ENCODE measurements around the gene CCDC71. TPM values are rescaled to one million over a fixed set of nuclear protein-coding genes. Genes with fewer than 3 reads are reported as not detected.

Gene CCDC71
- total RNA-seq, 4 donors from 2014 or later, result 35.2 to 63.7 (median 58.5) TPM

GRCh38 chr3:49182682-49183081 lies 16.6 kb upstream of the CCDC71 start:
- TF ChIP-seq POLR2A (IDR thresholded peaks at IDR 0.05) (no peak), CTCF (IDR thresholded peaks at IDR 0.05) (no peak)
- WGBS, 2 donors, result 96 to 97% methylated on average over 5 to 7 of the region's 24 CpGs
- Histone ChIP-seq H3K4me3 (replicated peaks in 1 of 3) (no peak overlapping the region), H3K4me1 (peaks cover 14 to 25% of the 10 kb centered on the region in 2 donors), H3K9me3 (no peaks in the 10 kb centered on the region), H3K36me3 (no peaks in the 10 kb centered on the region), H3K27me3 (no peaks in the 10 kb centered on the region), H3K27ac (peak overlapping the region in 1 of 3 donors; percentile 24)
- intact Hi-C loops (cut with DNase I), result no loop called here
- peak in 1 of 2 donors; percentile 11 for DNase-seq

- 36 to 40% methylated on average over 6 of the region's 6 CpGs for WGBS, 2 donors
Measured at GRCh38 chr3:49181351-49181750, 15.2 kb upstream of the CCDC71 start.

GRCh38 chr3:49180116-49180515 lies 14.0 kb upstream of the CCDC71 start:
- H3K9me3 ChIP-seq, result no peaks in the 10 kb centered on the region
- no peak overlapping the region for H3K4me3 ChIP-seq (replicated peaks in 1 of 3)
- peak overlapping the region in 2 of 3 donors; percentile 46 to 67 for H3K27ac ChIP-seq
- peaks cover 14 to 41% of the 10 kb centered on the region in 2 donors for H3K4me1 ChIP-seq
- no peak for DNase-seq
- H3K36me3 ChIP-seq, result peaks cover 0 to 8% of the 10 kb centered on the region in 2 donors
- intact Hi-C loops (cut with DNase I), result no loop called here
- no peak for TF ChIP-seq CTCF (IDR thresholded peaks at IDR 0.05)
- TF ChIP-seq POLR2A (IDR thresholded peaks at IDR 0.05), result no peak
- H3K27me3 ChIP-seq, result no peaks in the 10 kb centered on the region

More at GRCh38 chr3:49181351-49181750, 15.2 kb upstream of the CCDC71 start:
- no peaks in the 10 kb centered on the region for H3K36me3 ChIP-seq
- no peak overlapping the region for H3K4me3 ChIP-seq (replicated peaks in 1 of 3)
- peaks cover 14 to 37% of the 10 kb centered on the region in 2 donors for H3K4me1 ChIP-seq
- peak overlapping the region; percentile 49 to 67 (median 65) for H3K27ac ChIP-seq
- no peaks in the 10 kb centered on the region for H3K27me3 ChIP-seq
- peak; percentile 72 to 76 for DNase-seq
- no peaks in the 10 kb centered on the region for H3K9me3 ChIP-seq
- intact Hi-C loops (cut with DNase I), result no loop called here
- TF ChIP-seq CTCF (IDR thresholded peaks at IDR 0.05) (no peak), POLR2A (IDR thresholded peaks at IDR 0.05) (no peak)

GRCh38 chr3:49177073-49177472 lies 10.9 kb upstream of the CCDC71 start:
- H3K4me1 ChIP-seq, result peaks cover 31 to 52% of the 10 kb centered on the region in 2 donors
- H3K4me3 ChIP-seq (replicated peaks in 1 of 3), result no peak overlapping the region
- TF ChIP-seq POLR2A (IDR thresholded peaks at IDR 0.05), result no peak
- TF ChIP-seq CTCF (IDR thresholded peaks at IDR 0.05), result no peak
- H3K9me3 ChIP-seq, result no peaks in the 10 kb centered on the region
- WGBS, 2 donors, result 36 to 68% methylated on average over 2 of the region's 2 CpGs
- peaks cover 0 to 10% of the 10 kb centered on the region in 2 donors for H3K36me3 ChIP-seq
- intact Hi-C loops (cut with DNase I), result loop anchor here (10.0 kb wide), 2 partner anchors 158 to 258 kb away; no protein-coding TSS in a partner anchor
- peak; percentile 28 to 30 for DNase-seq
- no peaks in the 10 kb centered on the region for H3K27me3 ChIP-seq
- H3K27ac ChIP-seq, result peak overlapping the region in 2 of 3 donors; percentile 10 to 28

- Histone ChIP-seq H3K4me1 (peaks cover 25 to 46% of the 10 kb centered on the region in 2 donors), H3K27me3 (no peaks in the 10 kb centered on the region), H3K4me3 (replicated peaks in 1 of 3) (no peak overlapping the region), H3K27ac (no peak overlapping the region), H3K9me3 (no peaks in the 10 kb centered on the region), H3K36me3 (peaks cover 0 to 10% of the 10 kb centered on the region in 2 donors)
- DNase-seq, result no peak
- TF ChIP-seq POLR2A (IDR thresholded peaks at IDR 0.05), result no peak
- TF ChIP-seq CTCF (IDR thresholded peaks at IDR 0.05), result no peak
- intact Hi-C loops (cut with DNase I), result loop anchor here (10.0 kb wide), 2 partner anchors 159 to 259 kb away; no protein-coding TSS in a partner anchor
- WGBS, 2 donors, result 85 to 92% methylated on average over 4 to 6 of the region's 8 CpGs
Measured at GRCh38 chr3:49175530-49175929, 9.4 kb upstream of the CCDC71 start.
